ENCODE measurements around the gene ANO4.
"Not testable (repeated sequence)": the region's sequence is repeated elsewhere in the genome, so short reads cannot be mapped to it uniquely, and the experiment has no call there.

Gene ANO4

GRCh38 chr12:101078536-101079285, 284.1 kb downstream of the ANO4 start:
- ATAC-seq (replicated peaks; ENCODE audit: extremely low read depth, poor library complexity, severe bottlenecking) (no peak), DNase-seq (ENCODE audit: low spot score in 2 of 2) (no peak)
- Mint-ChIP-seq H3K36me3 (ENCODE audit: insufficient read depth) (no peaks in the 10 kb centered on the region), H3K27ac (ENCODE audit: low read depth) (no peak overlapping the region), H3K4me1 (no peaks in the 10 kb centered on the region), H3K9me3 (no peaks in the 10 kb centered on the region), H3K27me3 (no peaks in the 10 kb centered on the region), H3K4me3 (no peak overlapping the region)

- ATAC-seq (replicated peaks; ENCODE audit: extremely low read depth, poor library complexity, severe bottlenecking): no peak
- Mint-ChIP-seq H3K27ac (ENCODE audit: low read depth) (no peak overlapping the region), H3K4me1 (no peaks in the 10 kb centered on the region), H3K9me3 (no peaks in the 10 kb centered on the region), H3K36me3 (ENCODE audit: insufficient read depth) (no peaks in the 10 kb centered on the region), H3K4me3 (no peak overlapping the region), H3K27me3 (no peaks in the 10 kb centered on the region)
- DNase-seq (ENCODE audit: low spot score in 2 of 2): no peak
Observed at GRCh38 chr12:101082706-101083105, 288.1 kb downstream of the ANO4 start.

GRCh38 chr12:101086490-101087135, 292.0 kb downstream of the ANO4 start:
- no peak for DNase-seq (ENCODE audit: low spot score in 2 of 2)
- Mint-ChIP-seq H3K27ac (ENCODE audit: low read depth) (no peak overlapping the region), H3K9me3 (no peaks in the 10 kb centered on the region)

GRCh38 chr12:101087920-101088319, 293.3 kb downstream of the ANO4 start:
- Mint-ChIP-seq H3K4me1 (no peaks in the 10 kb centered on the region), H3K27ac (ENCODE audit: low read depth) (no peak overlapping the region), H3K9me3 (no peaks in the 10 kb centered on the region), H3K36me3 (ENCODE audit: insufficient read depth) (no peaks in the 10 kb centered on the region), H3K4me3 (no peak overlapping the region), H3K27me3 (no peaks in the 10 kb centered on the region)
- no peak for DNase-seq (ENCODE audit: low spot score in 2 of 2)
- no peak for ATAC-seq (replicated peaks; ENCODE audit: extremely low read depth, poor library complexity, severe bottlenecking)

More at GRCh38 chr12:101086490-101087135, 292.0 kb downstream of the ANO4 start:
- no peak for ATAC-seq (replicated peaks; ENCODE audit: extremely low read depth, poor library complexity, severe bottlenecking)
- H3K4me1 Mint-ChIP-seq: no peaks in the 10 kb centered on the region
- no peaks in the 10 kb centered on the region for H3K27me3 Mint-ChIP-seq
- no peak overlapping the region for H3K4me3 Mint-ChIP-seq
- no peaks in the 10 kb centered on the region for H3K36me3 Mint-ChIP-seq (ENCODE audit: insufficient read depth)

- no peaks in the 10 kb centered on the region for H3K9me3 Mint-ChIP-seq
- H3K4me3 Mint-ChIP-seq: no peak overlapping the region
- ATAC-seq (replicated peaks; ENCODE audit: extremely low read depth, poor library complexity, severe bottlenecking) (no peak), DNase-seq (ENCODE audit: low spot score in 2 of 2) (no peak)
- H3K36me3 Mint-ChIP-seq (ENCODE audit: insufficient read depth): no peaks in the 10 kb centered on the region
- no peaks in the 10 kb centered on the region for H3K4me1 Mint-ChIP-seq
- no peaks in the 10 kb centered on the region for H3K27me3 Mint-ChIP-seq
- H3K27ac Mint-ChIP-seq (ENCODE audit: low read depth): no peak overlapping the region
Observed at GRCh38 chr12:101089271-101089670, 294.7 kb downstream of the ANO4 start.

- not testable (repeated sequence) for H3K4me3 Mint-ChIP-seq; ATAC-seq (replicated peaks; ENCODE audit: extremely low read depth, poor library complexity, severe bottlenecking); DNase-seq (ENCODE audit: low spot score in 2 of 2); H3K4me1 Mint-ChIP-seq; H3K9me3 Mint-ChIP-seq; H3K27me3 Mint-ChIP-seq; H3K36me3 Mint-ChIP-seq (ENCODE audit: insufficient read depth); H3K27ac Mint-ChIP-seq (ENCODE audit: low read depth)
Observed at GRCh38 chr12:101090222-101090621, 295.6 kb downstream of the ANO4 start.

GRCh38 chr12:101097829-101098580, 303.4 kb downstream of the ANO4 start:
- ATAC-seq (replicated peaks; ENCODE audit: extremely low read depth, poor library complexity, severe bottlenecking) (no peak), DNase-seq (ENCODE audit: low spot score in 2 of 2) (no peak)
- Mint-ChIP-seq H3K27ac (ENCODE audit: low read depth) (no peak overlapping the region), H3K4me3 (no peak overlapping the region), H3K4me1 (no peaks in the 10 kb centered on the region), H3K9me3 (no peaks in the 10 kb centered on the region), H3K36me3 (ENCODE audit: insufficient read depth) (no peaks in the 10 kb centered on the region), H3K27me3 (no peaks in the 10 kb centered on the region)

GRCh38 chr12:101107032-101107763, 312.6 kb downstream of the ANO4 start:
- Mint-ChIP-seq H3K4me3 (no peak overlapping the region), H3K9me3 (no peaks in the 10 kb centered on the region), H3K27me3 (no peaks in the 10 kb centered on the region), H3K4me1 (no peaks in the 10 kb centered on the region), H3K27ac (ENCODE audit: low read depth) (no peak overlapping the region), H3K36me3 (ENCODE audit: insufficient read depth) (no peaks in the 10 kb centered on the region)
- ATAC-seq (replicated peaks; ENCODE audit: extremely low read depth, poor library complexity, severe bottlenecking) (no peak), DNase-seq (ENCODE audit: low spot score in 2 of 2) (no peak)

- DNase-seq (ENCODE audit: low spot score in 2 of 2) (no peak), ATAC-seq (replicated peaks; ENCODE audit: extremely low read depth, poor library complexity, severe bottlenecking) (no peak)
- Mint-ChIP-seq H3K4me3 (no peak overlapping the region), H3K4me1 (no peaks in the 10 kb centered on the region), H3K36me3 (ENCODE audit: insufficient read depth) (no peaks in the 10 kb centered on the region), H3K9me3 (no peaks in the 10 kb centered on the region), H3K27ac (ENCODE audit: low read depth) (no peak overlapping the region), H3K27me3 (no peaks in the 10 kb centered on the region)
Observed at GRCh38 chr12:101108130-101108529, 313.6 kb downstream of the ANO4 start.

- H3K4me1 Mint-ChIP-seq: no peaks in the 10 kb centered on the region
- no peak overlapping the region for H3K27ac Mint-ChIP-seq (ENCODE audit: low read depth)
- H3K36me3 Mint-ChIP-seq (ENCODE audit: insufficient read depth): no peaks in the 10 kb centered on the region
- H3K9me3 Mint-ChIP-seq: no peaks in the 10 kb centered on the region
- ATAC-seq (replicated peaks; ENCODE audit: extremely low read depth, poor library complexity, severe bottlenecking) (no peak), DNase-seq (ENCODE audit: low spot score in 2 of 2) (no peak)
- H3K27me3 Mint-ChIP-seq: no peaks in the 10 kb centered on the region
- H3K4me3 Mint-ChIP-seq: no peak overlapping the region
Observed at GRCh38 chr12:101110866-101111265, 316.3 kb downstream of the ANO4 start.

GRCh38 chr12:101111441-101111840, 316.9 kb downstream of the ANO4 start:
- no peaks in the 10 kb centered on the region for H3K36me3 Mint-ChIP-seq (ENCODE audit: insufficient read depth)
- no peaks in the 10 kb centered on the region for H3K9me3 Mint-ChIP-seq
- no peak for DNase-seq (ENCODE audit: low spot score in 2 of 2)

GRCh38 chr12:101115326-101115725, 320.8 kb downstream of the ANO4 start:
- Mint-ChIP-seq H3K36me3 (ENCODE audit: insufficient read depth) (no peaks in the 10 kb centered on the region), H3K4me1 (no peaks in the 10 kb centered on the region), H3K27me3 (no peaks in the 10 kb centered on the region), H3K4me3 (no peak overlapping the region), H3K27ac (ENCODE audit: low read depth) (no peak overlapping the region), H3K9me3 (no peaks in the 10 kb centered on the region)
- no peak for ATAC-seq (replicated peaks; ENCODE audit: extremely low read depth, poor library complexity, severe bottlenecking)
- no peak for DNase-seq (ENCODE audit: low spot score in 2 of 2)

More at GRCh38 chr12:101111441-101111840, 316.9 kb downstream of the ANO4 start:
- no peak overlapping the region for H3K4me3 Mint-ChIP-seq
- no peak overlapping the region for H3K27ac Mint-ChIP-seq (ENCODE audit: low read depth)
- no peaks in the 10 kb centered on the region for H3K4me1 Mint-ChIP-seq
- no peak for ATAC-seq (replicated peaks; ENCODE audit: extremely low read depth, poor library complexity, severe bottlenecking)
- H3K27me3 Mint-ChIP-seq: no peaks in the 10 kb centered on the region
